WI38 (cell line): Measurements from ENCODE around the gene ZNF35.

ENCODE experiments used
- H3K4me3 ChIP-seq: 2 replicates; pipeline ENCODE4 v1.5.1; 2011; ENCODE audit warnings: low read depth, mild to moderate bottlenecking, control low read depth, low read length
- TF ChIP-seq, protein P1 (sequence below): IDR thresholded peaks from 2 replicates; pipeline ENCODE4 v1.5.1; 2012; ENCODE audit warnings: low read depth, mild to moderate bottlenecking, control low read depth, low read length

Gene ZNF35

DNA sequence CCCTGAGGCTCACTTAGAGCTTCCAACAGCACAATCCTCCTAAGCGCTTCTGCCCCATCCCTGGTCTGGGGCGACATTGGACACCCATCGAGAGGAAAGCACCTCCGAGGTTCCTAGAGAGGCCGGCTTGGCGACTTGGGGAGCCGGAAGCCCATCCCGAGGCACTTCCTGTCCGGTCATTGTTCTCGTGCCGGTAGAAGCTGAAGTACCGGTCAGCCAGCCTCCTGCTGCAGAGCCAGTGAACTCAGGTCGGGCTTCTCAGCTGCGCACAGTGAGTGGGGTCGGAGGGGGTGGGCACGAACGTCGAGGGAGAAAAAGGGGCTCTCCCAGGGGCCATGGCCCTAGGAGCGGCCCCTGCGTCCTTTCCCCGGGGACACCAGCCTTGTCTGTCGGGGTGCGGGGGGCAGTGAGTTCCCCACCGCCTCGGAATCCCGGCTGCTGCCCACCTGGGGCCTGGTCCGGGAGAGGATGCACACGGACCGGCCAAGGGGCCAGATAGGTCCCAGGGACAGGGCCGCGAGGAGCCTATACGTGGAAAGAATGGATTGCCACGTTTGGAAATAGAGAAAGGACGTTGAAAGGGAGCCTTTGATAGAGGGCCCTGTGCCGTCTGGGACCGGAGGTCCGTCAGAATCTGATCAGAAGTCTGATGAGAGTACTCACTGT is at the start of gene ZNF35:
ZNF35 (plus strand) TSS at position 169 of the 666 bp plus-strand sequence. CDS start 2,336 bp downstream, outside the sequence.
- TF ChIP-seq, protein P1, sequence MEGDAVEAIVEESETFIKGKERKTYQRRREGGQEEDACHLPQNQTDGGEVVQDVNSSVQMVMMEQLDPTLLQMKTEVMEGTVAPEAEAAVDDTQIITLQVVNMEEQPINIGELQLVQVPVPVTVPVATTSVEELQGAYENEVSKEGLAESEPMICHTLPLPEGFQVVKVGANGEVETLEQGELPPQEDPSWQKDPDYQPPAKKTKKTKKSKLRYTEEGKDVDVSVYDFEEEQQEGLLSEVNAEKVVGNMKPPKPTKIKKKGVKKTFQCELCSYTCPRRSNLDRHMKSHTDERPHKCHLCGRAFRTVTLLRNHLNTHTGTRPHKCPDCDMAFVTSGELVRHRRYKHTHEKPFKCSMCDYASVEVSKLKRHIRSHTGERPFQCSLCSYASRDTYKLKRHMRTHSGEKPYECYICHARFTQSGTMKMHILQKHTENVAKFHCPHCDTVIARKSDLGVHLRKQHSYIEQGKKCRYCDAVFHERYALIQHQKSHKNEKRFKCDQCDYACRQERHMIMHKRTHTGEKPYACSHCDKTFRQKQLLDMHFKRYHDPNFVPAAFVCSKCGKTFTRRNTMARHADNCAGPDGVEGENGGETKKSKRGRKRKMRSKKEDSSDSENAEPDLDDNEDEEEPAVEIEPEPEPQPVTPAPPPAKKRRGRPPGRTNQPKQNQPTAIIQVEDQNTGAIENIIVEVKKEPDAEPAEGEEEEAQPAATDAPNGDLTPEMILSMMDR: no peak
- peak within 1 kb of the TSS; percentile 97 for H3K4me3 ChIP-seq

DNA sequence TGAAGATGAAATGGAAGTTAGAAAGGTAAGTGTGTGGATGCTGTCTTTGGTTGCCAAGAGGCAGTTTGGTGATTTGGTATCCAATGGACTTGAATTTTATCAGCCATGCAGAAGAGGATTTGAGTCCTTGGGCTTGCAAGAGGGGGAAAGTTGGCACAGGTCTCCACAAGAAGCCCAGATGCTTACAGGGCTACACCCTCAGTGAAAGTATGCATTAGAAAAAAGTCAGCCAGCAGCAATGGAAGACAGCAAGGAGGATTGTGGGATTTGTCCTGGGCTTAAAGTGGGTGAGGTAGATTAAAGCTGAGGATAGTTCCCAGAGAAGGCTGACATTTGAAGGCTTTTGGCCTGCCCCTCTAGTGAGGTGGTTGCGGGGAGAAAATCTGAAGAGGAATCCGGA is 46.8 kb upstream of the ZNF35 start:
- TF ChIP-seq, protein P1: no peak
- no peak overlapping the region for H3K4me3 ChIP-seq

DNA sequence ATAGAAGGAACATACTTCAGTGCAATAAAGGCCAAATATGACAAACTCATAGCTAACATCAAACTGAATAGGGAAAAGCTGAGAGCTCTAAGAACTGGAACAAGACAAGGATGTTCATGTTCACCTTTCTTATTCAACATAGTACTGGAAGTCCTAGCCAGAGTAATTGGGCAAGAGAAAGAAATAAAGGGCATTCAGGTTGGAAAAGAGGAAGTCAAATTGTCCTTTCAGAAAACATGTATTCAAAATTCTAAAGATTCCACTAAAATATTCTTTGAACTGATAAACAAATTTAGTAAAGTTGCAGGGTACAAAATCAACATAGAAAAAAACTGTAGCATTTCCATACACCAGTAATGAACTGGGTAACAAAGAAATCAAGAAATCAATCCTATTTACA is 35.9 kb upstream of the ZNF35 start:
- TF ChIP-seq, protein P1: no peak
- H3K4me3 ChIP-seq: no peak overlapping the region

DNA sequence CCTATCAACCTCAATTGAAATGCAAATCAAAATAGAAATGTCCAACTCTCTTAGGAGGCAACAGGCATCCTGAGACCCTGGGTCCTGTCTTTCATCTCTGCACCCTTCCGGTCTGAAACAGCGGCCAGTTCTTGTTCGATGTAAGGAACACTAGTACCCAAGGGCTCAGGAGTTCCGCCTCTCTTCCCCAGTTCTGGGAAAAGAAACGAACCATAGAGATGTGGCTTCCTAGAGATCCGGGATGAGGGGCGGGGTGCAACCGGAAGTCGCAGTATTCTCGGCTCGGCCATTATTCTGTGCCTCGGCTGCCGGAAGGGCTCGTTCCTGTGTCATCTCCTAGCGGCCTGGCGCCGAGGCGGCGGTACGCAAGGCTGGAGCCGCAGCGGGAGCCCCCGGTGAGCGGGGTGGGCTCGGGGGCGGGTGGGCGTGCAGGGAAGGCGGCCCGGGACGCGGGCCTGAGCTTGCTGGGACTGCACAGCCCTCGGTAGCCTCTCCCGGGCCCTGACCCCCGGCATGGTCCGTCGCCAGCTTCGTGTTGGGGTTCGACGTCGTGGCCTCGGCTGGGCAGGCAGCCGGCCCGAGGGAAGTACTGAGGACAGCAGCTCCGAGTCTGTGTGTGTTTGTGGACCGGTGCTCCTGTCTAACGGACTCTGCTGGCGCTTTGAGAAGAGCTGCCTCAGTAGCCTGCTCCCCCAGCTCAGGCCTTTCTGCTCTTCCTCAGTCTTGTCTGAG is 23.6 kb upstream of the ZNF35 start, which contains the start of gene ZNF197:
ZNF197 (plus strand) TSS at position 288 of the 732 bp plus-strand sequence. CDS start 4,119 bp downstream, outside the sequence.
- TF ChIP-seq, protein P1: no peak
- peak within 1 kb of the TSS; percentile 83 for H3K4me3 ChIP-seq

DNA sequence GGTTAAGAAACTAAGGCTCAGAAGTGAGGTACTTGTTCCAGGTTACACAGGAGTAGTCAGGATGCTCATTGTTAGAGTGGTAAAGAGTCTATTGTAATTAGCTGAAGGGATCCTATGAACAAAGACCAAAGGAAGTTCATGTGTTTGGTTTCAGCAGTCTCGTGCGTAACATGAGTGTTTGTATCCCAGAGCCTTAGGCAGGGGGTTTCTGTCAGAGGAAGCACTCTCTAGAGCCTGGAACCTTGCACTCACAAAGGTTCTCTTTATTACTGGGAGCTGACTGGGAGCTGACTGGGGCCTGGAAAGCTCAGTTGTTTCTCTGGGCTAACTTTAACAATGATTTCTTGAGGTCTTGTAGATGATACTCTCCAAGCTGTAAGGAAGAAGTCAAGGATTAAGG is 19.8 kb upstream of the ZNF35 start:
- TF ChIP-seq, protein P1: no peak
- no peak overlapping the region for H3K4me3 ChIP-seq

DNA sequence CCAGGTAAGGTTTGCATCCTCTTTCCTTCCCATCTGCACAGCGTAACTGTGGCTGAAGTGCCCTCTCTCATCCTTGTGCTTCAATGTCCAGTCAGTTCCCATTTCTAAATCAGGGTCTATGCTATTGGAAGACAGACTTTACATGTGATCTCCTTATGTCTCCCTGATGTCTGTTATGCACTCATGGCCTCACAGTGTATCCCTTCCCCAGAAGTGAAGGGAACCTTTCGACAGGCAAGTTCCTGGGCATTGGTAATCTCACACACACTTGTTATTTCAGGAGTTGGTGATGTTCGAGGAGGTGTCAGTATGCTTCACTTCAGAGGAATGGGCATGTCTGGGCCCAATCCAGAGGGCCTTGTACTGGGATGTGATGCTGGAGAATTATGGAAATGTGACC is 16.3 kb upstream of the ZNF35 start:
- TF ChIP-seq, protein P1: no peak
- no peak overlapping the region for H3K4me3 ChIP-seq

DNA sequence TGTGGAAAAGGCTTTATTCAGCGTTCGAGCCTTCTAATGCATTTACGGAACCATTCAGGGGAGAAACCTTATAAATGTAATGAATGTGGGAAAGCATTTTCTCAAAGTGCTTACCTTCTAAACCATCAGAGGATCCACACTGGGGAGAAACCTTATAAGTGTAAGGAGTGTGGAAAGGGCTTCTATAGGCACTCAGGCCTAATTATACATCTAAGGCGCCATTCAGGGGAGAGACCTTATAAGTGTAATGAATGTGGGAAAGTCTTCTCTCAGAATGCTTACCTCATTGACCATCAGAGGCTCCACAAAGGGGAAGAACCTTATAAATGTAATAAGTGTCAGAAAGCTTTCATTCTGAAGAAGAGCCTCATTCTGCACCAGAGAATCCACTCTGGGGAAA is 6.2 kb upstream of the ZNF35 start:
- no peak overlapping the region for H3K4me3 ChIP-seq

More for the DNA sequence above, 6.2 kb upstream of the ZNF35 start:
- TF ChIP-seq, protein P1: no peak
